ENCODE measurements around the gene PAX6. TPM values are rescaled to one million over a fixed set of nuclear protein-coding genes. Genes with fewer than 3 reads are reported as not detected.

Gene PAX6
- total RNA-seq, 1 experiment from 2014 or later: 0.49 TPM

DNA sequence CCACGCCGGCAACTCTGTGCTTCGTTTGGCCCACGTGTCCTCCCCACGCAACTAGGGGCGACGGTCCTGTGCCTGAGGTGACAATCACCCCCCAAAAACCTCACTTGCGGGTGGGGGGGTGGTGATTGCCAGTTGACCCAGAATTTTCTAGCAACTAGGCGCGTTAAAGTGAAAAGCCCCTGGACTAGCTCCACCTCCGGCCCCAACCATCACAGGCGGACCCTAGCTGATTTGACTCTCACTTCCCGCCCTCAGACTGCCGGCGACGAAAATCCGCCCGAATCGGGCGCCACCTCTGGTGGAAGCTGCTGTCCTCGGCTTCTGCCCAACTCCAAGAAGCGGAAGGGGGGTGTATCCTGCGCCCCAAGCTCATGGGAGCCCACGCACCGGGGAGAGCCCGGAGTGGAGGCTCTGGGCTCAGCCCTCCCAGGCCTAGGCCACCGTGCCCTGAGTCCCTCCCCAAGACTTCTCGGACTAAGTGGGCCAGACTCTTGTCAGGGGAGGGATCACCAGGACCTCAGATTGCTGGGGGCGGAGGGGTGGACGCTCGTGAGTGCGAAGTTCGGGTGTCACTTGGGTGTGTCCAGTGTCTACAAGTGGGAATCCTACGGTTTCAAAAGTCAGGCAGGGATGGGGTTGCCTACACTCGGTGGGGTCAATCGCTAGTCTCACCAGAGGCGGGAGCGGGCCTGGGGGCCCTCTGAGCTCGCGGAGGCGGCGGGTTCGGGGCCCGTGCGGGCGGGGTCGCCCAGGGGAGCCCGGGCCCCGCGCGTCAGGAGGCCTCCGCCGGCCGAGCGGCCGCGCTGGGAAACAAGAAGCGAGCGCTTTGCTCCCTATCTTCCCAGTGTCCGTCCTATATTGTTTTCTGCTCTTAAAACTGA is 12.3 kb downstream of the PAX6 start:
- Histone ChIP-seq H3K36me3 (ENCODE audit: control insufficient read depth, insufficient read depth, low read length) (no peaks in the 10 kb centered on the region), H3K4me1 (ENCODE audit: control insufficient read depth, insufficient read depth, low read length) (no peaks in the 10 kb centered on the region), H3K9me3 (ENCODE audit: control insufficient read depth, insufficient read depth, low read depth, low read length) (no peaks in the 10 kb centered on the region), H3K27me3 (ENCODE audit: control insufficient read depth, insufficient read depth, low read length) (peaks cover 14% of the 10 kb centered on the region), H3K27ac (ENCODE audit: low read length) (no peak overlapping the region), H3K4me3 (ENCODE audit: low read depth in 2 of 2, low read length in 2 of 2) (no peak overlapping the region; a peak in 1 of 4 replicates)
- in situ Hi-C loops (cut with HindIII; ENCODE audit: low pct_unique_long_range_greater_than_20kb, low sequenced_read_pairs): no loop called here
- TF ChIP-seq, protein P1, sequence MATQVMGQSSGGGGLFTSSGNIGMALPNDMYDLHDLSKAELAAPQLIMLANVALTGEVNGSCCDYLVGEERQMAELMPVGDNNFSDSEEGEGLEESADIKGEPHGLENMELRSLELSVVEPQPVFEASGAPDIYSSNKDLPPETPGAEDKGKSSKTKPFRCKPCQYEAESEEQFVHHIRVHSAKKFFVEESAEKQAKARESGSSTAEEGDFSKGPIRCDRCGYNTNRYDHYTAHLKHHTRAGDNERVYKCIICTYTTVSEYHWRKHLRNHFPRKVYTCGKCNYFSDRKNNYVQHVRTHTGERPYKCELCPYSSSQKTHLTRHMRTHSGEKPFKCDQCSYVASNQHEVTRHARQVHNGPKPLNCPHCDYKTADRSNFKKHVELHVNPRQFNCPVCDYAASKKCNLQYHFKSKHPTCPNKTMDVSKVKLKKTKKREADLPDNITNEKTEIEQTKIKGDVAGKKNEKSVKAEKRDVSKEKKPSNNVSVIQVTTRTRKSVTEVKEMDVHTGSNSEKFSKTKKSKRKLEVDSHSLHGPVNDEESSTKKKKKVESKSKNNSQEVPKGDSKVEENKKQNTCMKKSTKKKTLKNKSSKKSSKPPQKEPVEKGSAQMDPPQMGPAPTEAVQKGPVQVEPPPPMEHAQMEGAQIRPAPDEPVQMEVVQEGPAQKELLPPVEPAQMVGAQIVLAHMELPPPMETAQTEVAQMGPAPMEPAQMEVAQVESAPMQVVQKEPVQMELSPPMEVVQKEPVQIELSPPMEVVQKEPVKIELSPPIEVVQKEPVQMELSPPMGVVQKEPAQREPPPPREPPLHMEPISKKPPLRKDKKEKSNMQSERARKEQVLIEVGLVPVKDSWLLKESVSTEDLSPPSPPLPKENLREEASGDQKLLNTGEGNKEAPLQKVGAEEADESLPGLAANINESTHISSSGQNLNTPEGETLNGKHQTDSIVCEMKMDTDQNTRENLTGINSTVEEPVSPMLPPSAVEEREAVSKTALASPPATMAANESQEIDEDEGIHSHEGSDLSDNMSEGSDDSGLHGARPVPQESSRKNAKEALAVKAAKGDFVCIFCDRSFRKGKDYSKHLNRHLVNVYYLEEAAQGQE (IDR thresholded peaks at IDR 0.05; ENCODE audit: insufficient read depth in 1 of 2, low read depth in 2 of 2, low read length in 1 of 2): no peak
- TF ChIP-seq TCF7L2 (IDR thresholded peaks at IDR 0.05; ENCODE audit: low read depth, low read length): no peak
- TF ChIP-seq SIN3A (IDR thresholded peaks at IDR 0.05; ENCODE audit: borderline replicate concordance, insufficient read depth, low read depth, low read length): no peak
- no peak for TF ChIP-seq CTCF (IDR thresholded peaks at IDR 0.05)
- TF ChIP-seq POLR2AphosphoS5 (IDR thresholded peaks at IDR 0.05; ENCODE audit: low read depth, low read length): no peak
- BruUV-seq (replicated peaks): no TSS peak
- peak; percentile 38; the same call in 1 of the 2 replicates for ATAC-seq
- no peak for DNase-seq (ENCODE audit: low read depth, low spot score)
- ChIA-PET POLR2A (no interaction called here), CTCF (no interaction called here)
- intact Hi-C loops (cut with micrococcal nuclease; ENCODE audit: unreplicated experiment): no loop called here

GRCh38 chr11:31798057-31798553 is 13.0 kb downstream of the PAX6 start:
- peaks cover 14% of the 10 kb centered on the region for H3K27me3 ChIP-seq (ENCODE audit: control insufficient read depth, insufficient read depth, low read length)
- no peaks in the 10 kb centered on the region for H3K9me3 ChIP-seq (ENCODE audit: control insufficient read depth, insufficient read depth, low read depth, low read length)
- DNase-seq (ENCODE audit: low read depth, low spot score): no peak
- in situ Hi-C loops (cut with HindIII; ENCODE audit: low pct_unique_long_range_greater_than_20kb, low sequenced_read_pairs) (no loop called here), intact Hi-C loops (cut with micrococcal nuclease; ENCODE audit: unreplicated experiment) (no loop called here)
- no peak overlapping the region; a peak in 1 of 4 replicates for H3K4me3 ChIP-seq (ENCODE audit: low read depth in 2 of 2, low read length in 2 of 2)
- no peak for TF ChIP-seq CTCF (IDR thresholded peaks at IDR 0.05)
- TF ChIP-seq TCF7L2 (IDR thresholded peaks at IDR 0.05; ENCODE audit: low read depth, low read length): no peak
- TF ChIP-seq, protein P1 (IDR thresholded peaks at IDR 0.05; ENCODE audit: insufficient read depth in 1 of 2, low read depth in 2 of 2, low read length in 1 of 2): no peak
- no peak for TF ChIP-seq POLR2AphosphoS5 (IDR thresholded peaks at IDR 0.05; ENCODE audit: low read depth, low read length)
- TF ChIP-seq SIN3A (IDR thresholded peaks at IDR 0.05; ENCODE audit: borderline replicate concordance, insufficient read depth, low read depth, low read length): no peak
- POLR2A ChIA-PET: no interaction called here
- no peaks in the 10 kb centered on the region for H3K36me3 ChIP-seq (ENCODE audit: control insufficient read depth, insufficient read depth, low read length)
- CTCF ChIA-PET: no interaction called here
- H3K27ac ChIP-seq (ENCODE audit: low read length): no peak overlapping the region
- ATAC-seq: no peak
- BruUV-seq (replicated peaks): no TSS peak
- no peaks in the 10 kb centered on the region for H3K4me1 ChIP-seq (ENCODE audit: control insufficient read depth, insufficient read depth, low read length)
